C4-2B (cell line): ENCODE data around the gene TSPY8.
"Not testable (repeated sequence)": the region's sequence is repeated elsewhere in the genome, so short reads cannot be mapped to it uniquely, and the experiment has no call there.

Experiments
- H3K27ac ChIP-seq: fragments of 450-650 bp; 2 replicates; pipeline ENCODE4 v1.5.1; 2017
- ZFX ChIP-seq: fragments of 450-650 bp; IDR thresholded peaks from 2 replicates; pipeline ENCODE4 v1.6.1; 2017
- TF ChIP-seq, protein P1 (sequence below): fragments of 450-650 bp; conservative IDR thresholded peaks from 2 replicates; pipeline ENCODE4 v1.5.1; 2017; ENCODE audit warnings: mild to moderate bottlenecking

Gene TSPY8, protein sequence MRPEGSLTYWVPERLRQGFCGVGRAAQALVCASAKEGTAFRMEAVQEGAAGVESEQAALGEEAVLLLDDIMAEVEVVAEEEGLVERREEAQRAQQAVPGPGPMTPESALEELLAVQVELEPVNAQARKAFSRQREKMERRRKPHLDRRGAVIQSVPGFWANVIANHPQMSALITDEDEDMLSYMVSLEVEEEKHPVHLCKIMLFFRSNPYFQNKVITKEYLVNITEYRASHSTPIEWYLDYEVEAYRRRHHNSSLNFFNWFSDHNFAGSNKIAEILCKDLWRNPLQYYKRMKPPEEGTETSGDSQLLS

GRCh38 chrY:9357497-9357896, at the start of gene TSPY8:
Gene TSPY8, plus strand, starts transcription at chrY:9357797. Its CDS starts 46 bp downstream, at chrY:9357843.
- not testable (repeated sequence) for H3K27ac ChIP-seq

DNA sequence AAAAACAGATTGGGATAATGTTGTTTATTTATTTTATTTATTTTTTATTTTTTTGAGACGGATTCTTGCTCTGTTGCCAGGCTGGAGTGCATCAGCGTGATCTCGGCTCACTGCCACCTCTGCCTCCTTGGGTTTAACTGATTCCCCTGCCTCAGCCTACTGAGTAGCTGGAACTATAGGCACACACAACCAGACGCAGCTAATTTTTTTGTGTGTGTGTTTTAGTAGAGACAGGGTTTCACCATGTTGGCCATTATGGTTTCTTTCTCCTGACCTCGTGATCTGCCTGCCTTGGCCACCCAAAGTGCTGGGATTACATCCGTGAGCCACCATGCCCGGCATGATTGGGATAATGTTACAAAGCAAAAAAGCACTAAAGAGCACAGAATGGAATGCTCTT, 36.6 kb upstream of the TSPY8 start:
- H3K27ac ChIP-seq = no peak overlapping the region
- TF ChIP-seq, protein P1, sequence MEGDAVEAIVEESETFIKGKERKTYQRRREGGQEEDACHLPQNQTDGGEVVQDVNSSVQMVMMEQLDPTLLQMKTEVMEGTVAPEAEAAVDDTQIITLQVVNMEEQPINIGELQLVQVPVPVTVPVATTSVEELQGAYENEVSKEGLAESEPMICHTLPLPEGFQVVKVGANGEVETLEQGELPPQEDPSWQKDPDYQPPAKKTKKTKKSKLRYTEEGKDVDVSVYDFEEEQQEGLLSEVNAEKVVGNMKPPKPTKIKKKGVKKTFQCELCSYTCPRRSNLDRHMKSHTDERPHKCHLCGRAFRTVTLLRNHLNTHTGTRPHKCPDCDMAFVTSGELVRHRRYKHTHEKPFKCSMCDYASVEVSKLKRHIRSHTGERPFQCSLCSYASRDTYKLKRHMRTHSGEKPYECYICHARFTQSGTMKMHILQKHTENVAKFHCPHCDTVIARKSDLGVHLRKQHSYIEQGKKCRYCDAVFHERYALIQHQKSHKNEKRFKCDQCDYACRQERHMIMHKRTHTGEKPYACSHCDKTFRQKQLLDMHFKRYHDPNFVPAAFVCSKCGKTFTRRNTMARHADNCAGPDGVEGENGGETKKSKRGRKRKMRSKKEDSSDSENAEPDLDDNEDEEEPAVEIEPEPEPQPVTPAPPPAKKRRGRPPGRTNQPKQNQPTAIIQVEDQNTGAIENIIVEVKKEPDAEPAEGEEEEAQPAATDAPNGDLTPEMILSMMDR = no peak
- no peak for TF ChIP-seq ZFX

DNA sequence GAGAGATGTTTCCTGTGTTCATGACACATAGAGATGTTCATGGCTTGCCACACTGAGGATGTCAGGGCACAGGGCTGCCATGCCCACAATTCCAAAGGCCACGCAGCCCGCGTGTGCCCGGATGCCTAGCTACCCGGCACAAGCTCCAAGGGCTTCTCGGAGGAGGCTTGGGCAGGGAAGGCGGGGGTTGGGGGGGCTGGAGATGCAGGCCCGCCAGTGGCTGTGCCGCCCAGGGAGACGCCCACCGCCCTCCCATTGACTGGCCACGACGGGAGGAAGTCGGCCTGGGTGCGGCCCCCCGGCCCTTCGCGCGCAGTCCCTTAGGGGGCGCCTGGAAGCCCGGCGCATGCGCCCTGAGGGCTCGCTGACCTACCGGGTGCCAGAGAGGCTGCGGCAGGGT, 20.4 kb upstream of the TSPY8 start, which contains the start of gene TSPY4:
Gene TSPY4, plus strand, starts transcription at position 301 of the 400 bp plus-strand sequence. Its CDS starts 46 bp downstream, at position 347.
- H3K27ac ChIP-seq = not testable (repeated sequence)

- H3K27ac ChIP-seq = not testable (repeated sequence)
These were observed 38.9 kb downstream of the TSPY8 start for GRCh38 chrY:9396527-9396926.

DNA sequence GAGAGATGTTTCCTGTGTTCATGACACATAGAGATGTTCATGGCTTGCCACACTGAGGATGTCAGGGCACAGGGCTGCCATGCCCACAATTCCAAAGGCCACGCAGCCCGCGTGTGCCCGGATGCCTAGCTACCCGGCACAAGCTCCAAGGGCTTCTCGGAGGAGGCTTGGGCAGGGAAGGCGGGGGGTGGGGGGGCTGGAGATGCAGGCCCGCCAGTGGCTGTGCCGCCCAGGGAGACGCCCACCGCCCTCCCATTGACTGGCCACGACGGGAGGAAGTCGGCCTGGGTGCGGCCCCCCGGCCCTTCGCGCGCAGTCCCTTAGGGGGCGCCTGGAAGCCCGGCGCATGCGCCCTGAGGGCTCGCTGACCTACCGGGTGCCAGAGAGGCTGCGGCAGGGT, 40.5 kb downstream of the TSPY8 start, which contains the start of gene TSPY3:
Gene TSPY3, plus strand, starts transcription at position 301 of the 400 bp plus-strand sequence. Its CDS starts 46 bp downstream, at position 347.
- not testable (repeated sequence) for H3K27ac ChIP-seq
